A549 (cell line): ENCODE measurements around the gene SVIP.

Experiments
- KDM5A ChIP-seq: fragments of 200-600 bp; sonication (generic); IDR thresholded peaks from 2 replicates; pipeline ENCODE4 v1.6.1; 2016; ENCODE audit warnings: antibody characterized with exemption, mild to moderate bottlenecking
- POLR2A ChIP-seq: IDR thresholded peaks from 2 replicates; pipeline ENCODE4 v1.6.1; 2012; ENCODE audit warnings: mild to moderate bottlenecking, low read length
- RCOR1 ChIP-seq: fragments of 150-350 bp; IDR thresholded peaks from 2 replicates; pipeline ENCODE4 v1.6.1; 2014; ENCODE audit warnings: antibody characterized with exemption, low read length, low read depth
- TF ChIP-seq, protein P1 (sequence below): fragments of >200 bp; sonication (Bioruptor Twin); formaldehyde crosslinking; IDR thresholded peaks from 3 replicates; pipeline ENCODE4 v1.5.1; 2016
- TF ChIP-seq, protein P2 (sequence below): fragments of >200 bp; sonication (Bioruptor Twin); formaldehyde crosslinking; IDR thresholded peaks from 3 replicates; pipeline ENCODE4 v1.6.1; 2016

DNA sequence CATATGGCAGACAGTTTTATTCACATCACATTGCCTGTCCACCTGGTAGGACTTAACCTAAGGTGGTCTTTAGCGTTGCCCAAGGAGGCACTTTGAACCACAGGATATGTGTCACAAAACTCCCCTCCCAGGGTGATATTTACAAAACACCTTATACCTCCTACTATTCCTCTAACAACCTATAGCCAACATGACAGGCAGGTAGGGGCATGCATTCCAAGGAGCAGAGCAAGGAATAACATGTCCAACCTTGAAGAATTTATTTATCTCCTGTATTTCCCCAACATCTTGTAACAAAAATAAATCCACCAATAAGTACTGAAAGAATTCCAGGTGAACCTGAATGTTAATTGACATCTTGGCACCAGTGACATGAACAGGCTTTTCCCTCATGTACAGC lies 60.5 kb downstream of the SVIP start:
- TF ChIP-seq, protein P1, sequence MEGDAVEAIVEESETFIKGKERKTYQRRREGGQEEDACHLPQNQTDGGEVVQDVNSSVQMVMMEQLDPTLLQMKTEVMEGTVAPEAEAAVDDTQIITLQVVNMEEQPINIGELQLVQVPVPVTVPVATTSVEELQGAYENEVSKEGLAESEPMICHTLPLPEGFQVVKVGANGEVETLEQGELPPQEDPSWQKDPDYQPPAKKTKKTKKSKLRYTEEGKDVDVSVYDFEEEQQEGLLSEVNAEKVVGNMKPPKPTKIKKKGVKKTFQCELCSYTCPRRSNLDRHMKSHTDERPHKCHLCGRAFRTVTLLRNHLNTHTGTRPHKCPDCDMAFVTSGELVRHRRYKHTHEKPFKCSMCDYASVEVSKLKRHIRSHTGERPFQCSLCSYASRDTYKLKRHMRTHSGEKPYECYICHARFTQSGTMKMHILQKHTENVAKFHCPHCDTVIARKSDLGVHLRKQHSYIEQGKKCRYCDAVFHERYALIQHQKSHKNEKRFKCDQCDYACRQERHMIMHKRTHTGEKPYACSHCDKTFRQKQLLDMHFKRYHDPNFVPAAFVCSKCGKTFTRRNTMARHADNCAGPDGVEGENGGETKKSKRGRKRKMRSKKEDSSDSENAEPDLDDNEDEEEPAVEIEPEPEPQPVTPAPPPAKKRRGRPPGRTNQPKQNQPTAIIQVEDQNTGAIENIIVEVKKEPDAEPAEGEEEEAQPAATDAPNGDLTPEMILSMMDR, result no peak
- TF ChIP-seq POLR2A, result no peak
- TF ChIP-seq KDM5A, result no peak
- TF ChIP-seq, protein P2, sequence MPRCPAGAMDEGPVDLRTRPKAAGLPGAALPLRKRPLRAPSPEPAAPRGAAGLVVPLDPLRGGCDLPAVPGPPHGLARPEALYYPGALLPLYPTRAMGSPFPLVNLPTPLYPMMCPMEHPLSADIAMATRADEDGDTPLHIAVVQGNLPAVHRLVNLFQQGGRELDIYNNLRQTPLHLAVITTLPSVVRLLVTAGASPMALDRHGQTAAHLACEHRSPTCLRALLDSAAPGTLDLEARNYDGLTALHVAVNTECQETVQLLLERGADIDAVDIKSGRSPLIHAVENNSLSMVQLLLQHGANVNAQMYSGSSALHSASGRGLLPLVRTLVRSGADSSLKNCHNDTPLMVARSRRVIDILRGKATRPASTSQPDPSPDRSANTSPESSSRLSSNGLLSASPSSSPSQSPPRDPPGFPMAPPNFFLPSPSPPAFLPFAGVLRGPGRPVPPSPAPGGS, result no peak
- no peak for TF ChIP-seq RCOR1
